Sigmoid colon (tissue), 7 donors: ENCODE data around the gene INTS11. TPM values are rescaled to one million over a fixed set of nuclear protein-coding genes. Genes with fewer than 3 reads are reported as not detected.
A peak's percentile ranks its signal among the peaks of the same experiment; 100 is the strongest.

Experiments
- DNase-seq: peaks from one replicate; pipeline ENCODE4 v3.0.0-alpha.2; 2019
- H3K27ac ChIP-seq, 4 donors: fragments of 200-600 bp; sonication (generic); one replicate each; pipeline ENCODE4 v1.5.1; 2016 to 2019; ENCODE audit warnings: mild to moderate bottlenecking in 1 of 4
- H3K27me3 ChIP-seq, 3 donors: fragments of 200-600 bp; sonication (generic); one replicate each; pipeline ENCODE4 v1.5.1; 2019; ENCODE audit warnings: mild to moderate bottlenecking in 1 of 3
- H3K36me3 ChIP-seq, 4 donors: fragments of 200-600 bp; sonication (generic); one replicate each; pipeline ENCODE4 v1.5.1; 2016 to 2019
- H3K4me1 ChIP-seq, 4 donors: fragments of 200-600 bp; sonication (generic); one replicate each; pipeline ENCODE4 v1.5.1; 2017 to 2019
- H3K4me3 ChIP-seq, 4 donors: fragments of 200-600 bp; sonication (generic); one replicate each; pipeline ENCODE4 v1.5.1; 2017 to 2019; ENCODE audit warnings: mild to moderate bottlenecking in 2 of 4, moderate library complexity in 1 of 4
- H3K9me3 ChIP-seq, 4 donors: fragments of 200-600 bp in 3 of 4; sonication (generic) in 3 of 4; one replicate each; pipeline versions ENCODE4 v1.5.1 to v1.6.1; 2013 to 2019
- CTCF ChIP-seq, 4 experiments: fragments of 450-650 bp in 3 of 4; fragments of 200-600 bp in 1 of 4; IDR thresholded peaks; one replicate each; pipeline ENCODE4 v1.5.1; 2016 to 2019; ENCODE audit warnings: antibody characterized with exemption in 4 of 4, mild to moderate bottlenecking in 3 of 4, moderate library complexity in 2 of 4
- EP300 ChIP-seq, 4 donors: sonication (generic); formaldehyde crosslinking; IDR thresholded peaks; one replicate each; pipeline ENCODE4 v1.6.1; 2017; ENCODE audit warnings: antibody characterized with exemption in 4 of 4
- POLR2A ChIP-seq, 2 donors: fragments of 450-650 bp; IDR thresholded peaks; one replicate each; pipeline ENCODE4 v1.6.1; 2016; ENCODE audit warnings: antibody characterized with exemption in 2 of 2, mild to moderate bottlenecking in 2 of 2, moderate library complexity in 2 of 2
- POLR2AphosphoS5 ChIP-seq, 4 donors: sonication (generic); formaldehyde crosslinking; IDR thresholded peaks; one replicate each; pipeline ENCODE4 v1.6.1; 2017; ENCODE audit warnings: antibody characterized with exemption in 4 of 4
- WGBS, 2 donors: extraction: QIAGEN DNeasy Blood & Tissue Kit; methylation state at CpG; one replicate each; pipeline ENCODE4 v1.1.7; 2013; 5-methylcytosine and 5-hydroxymethylcytosine counted together
- intact Hi-C: fragments of 100-400 bp; cut with DNase I; formaldehyde crosslinking; loops from one replicate; pipeline ENCODE4 v1.15.1; 2023
- polyA plus RNA-seq, 3 donors: library from polyadenylated mRNA; stranded (reverse); fragments of 200-250 nt; gene quantifications; one replicate each; pipeline ENCODE4 v1.2.3, GENCODE V29; 2013
- total RNA-seq, 4 donors: library from RNA; depleted of rRNA; stranded (reverse); fragments of >200 nt; gene quantifications; one replicate each; pipeline ENCODE4 v1.1.0, GENCODE V29; 2016
- donor health status: healthy with polysubstance abuse.
- donor health status: Bipolar disorder and iron deficiency.
- donor health status: healthy.

The INTS11 gene
- total and polyA plus RNA-seq, 7 donors = 58.3 to 135 (median 87.1) TPM

DNA sequence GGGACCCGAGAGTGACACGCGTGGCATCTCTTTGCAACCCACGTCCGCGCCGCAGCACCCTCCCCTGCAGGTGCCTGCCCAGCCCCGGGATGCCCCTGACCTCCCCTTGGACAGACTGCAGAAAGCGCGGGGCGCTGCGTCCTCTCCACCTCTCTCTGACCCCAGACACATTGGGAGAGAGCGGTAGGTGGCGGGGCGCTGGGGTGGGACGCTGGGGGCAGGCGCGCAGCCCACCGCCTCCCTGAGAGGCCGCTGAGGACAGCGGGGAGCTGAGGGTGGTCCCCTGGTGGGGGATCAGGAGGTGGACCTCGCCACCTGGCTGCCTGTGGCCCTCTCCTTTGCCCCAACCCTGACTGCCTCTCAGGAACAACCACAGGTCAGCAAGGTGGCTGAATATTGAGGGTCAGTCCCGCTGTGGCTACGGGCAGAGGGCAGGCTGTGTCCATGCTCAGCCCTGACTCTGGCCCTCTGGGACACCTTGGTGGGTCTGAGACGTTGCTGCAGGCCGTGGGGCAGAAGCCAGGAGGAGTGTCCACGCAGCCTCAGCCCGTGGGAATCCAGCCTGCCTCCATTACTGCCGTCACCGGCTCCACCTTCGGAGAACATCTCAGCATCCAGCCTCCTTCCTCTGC, 50.0 kb downstream of the INTS11 start:
- Histone ChIP-seq H3K4me1 (peaks cover 0 to 47% (median 43%) of the 10 kb centered on the region in 4 donors), H3K27me3 (no peaks in the 10 kb centered on the region), H3K4me3 (peak overlapping the region; percentile 81 to 99 (median 88)), H3K9me3 (no peaks in the 10 kb centered on the region), H3K36me3 (no peaks in the 10 kb centered on the region), H3K27ac (peak overlapping the region; percentile 88 to 95 (median 89))
- 29 to 30% methylated on average over 31 of the region's 31 CpGs for WGBS, 2 donors
- DNase-seq = no peak
- intact Hi-C loops = loop anchor here (1.0 to 5.0 kb wide), 2 partner anchors 42 to 152 kb away; partner anchors contain the start of genes B3GALT6 and SDF4
- no peak for TF ChIP-seq POLR2A (IDR thresholded peaks at IDR 0.05)
- TF ChIP-seq POLR2AphosphoS5 (IDR thresholded peaks at IDR 0.05) = no peak
- no peak for TF ChIP-seq EP300 (IDR thresholded peaks at IDR 0.05)
- TF ChIP-seq CTCF (IDR thresholded peaks at IDR 0.05) = no peak

DNA sequence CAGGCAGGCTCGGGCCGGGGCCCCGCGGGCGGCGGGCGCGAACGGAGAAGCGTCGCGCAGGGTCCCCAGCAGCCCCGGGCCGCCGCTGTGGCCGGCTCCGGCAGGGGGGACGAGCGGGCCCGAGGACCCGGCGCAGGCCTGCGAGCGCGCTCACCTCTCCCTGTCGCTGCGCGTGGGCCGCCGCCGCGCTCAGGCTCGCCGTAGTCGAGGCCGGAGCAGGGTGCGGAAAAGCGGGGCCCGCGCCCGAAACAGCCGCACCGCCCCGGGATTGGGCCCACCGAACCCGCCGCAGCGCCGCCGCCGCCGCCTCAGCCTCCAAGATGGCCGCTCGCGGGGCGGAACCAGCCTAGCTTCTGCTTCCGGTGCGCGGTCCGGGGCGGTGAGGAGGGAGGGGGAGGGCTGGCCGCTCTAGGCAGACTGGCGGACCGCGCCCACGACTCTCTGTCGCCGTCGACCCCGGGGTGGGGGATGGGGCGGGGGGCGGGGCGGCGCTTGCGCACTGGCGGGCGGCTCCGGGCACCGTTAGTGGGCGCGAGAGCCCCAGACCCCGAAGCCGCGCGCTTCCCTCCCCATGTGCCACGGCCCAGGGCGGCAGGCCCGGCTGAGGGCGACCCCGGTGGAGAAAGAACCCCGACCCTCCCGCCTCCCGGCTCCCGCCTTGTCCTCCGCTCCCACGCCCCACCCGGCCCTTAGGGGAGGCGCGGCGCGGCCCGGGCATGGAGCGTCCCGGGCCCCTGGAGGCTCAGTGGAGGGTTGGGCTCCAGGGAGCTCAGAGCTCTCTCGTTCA, 50.8 kb downstream of the INTS11 start, which contains the start of gene UBE2J2:
UBE2J2 (minus strand) TSS at position 343 of the 787 bp plus-strand sequence. CDS start 5,862 bp downstream, outside the sequence.
- 1% methylated on average over 105 of the region's 105 CpGs for WGBS, 2 donors
- intact Hi-C loops = loop anchor here (1.0 to 5.0 kb wide), 2 partner anchors 41 to 151 kb away; partner anchors contain the start of genes B3GALT6 and SDF4
- H3K36me3 ChIP-seq = peaks cover 0 to 3% (median 0%) of the 10 kb centered on the region in 4 donors
- no peak for TF ChIP-seq POLR2A (IDR thresholded peaks at IDR 0.05)
- no peak for TF ChIP-seq CTCF (IDR thresholded peaks at IDR 0.05)
- TF ChIP-seq POLR2AphosphoS5 (IDR thresholded peaks at IDR 0.05) = peak; percentile 60 to 89 (median 80)
- peak; percentile 97 for DNase-seq
- H3K9me3 ChIP-seq = no peaks in the 10 kb centered on the region
- H3K4me1 ChIP-seq = peaks cover 0 to 50% (median 44%) of the 10 kb centered on the region in 4 donors
- no peaks in the 10 kb centered on the region for H3K27me3 ChIP-seq
- H3K4me3 ChIP-seq = peak within 1 kb of the TSS; percentile 81 to 99 (median 88)
- peak within 1 kb of the TSS; percentile 88 to 95 (median 89) for H3K27ac ChIP-seq

DNA sequence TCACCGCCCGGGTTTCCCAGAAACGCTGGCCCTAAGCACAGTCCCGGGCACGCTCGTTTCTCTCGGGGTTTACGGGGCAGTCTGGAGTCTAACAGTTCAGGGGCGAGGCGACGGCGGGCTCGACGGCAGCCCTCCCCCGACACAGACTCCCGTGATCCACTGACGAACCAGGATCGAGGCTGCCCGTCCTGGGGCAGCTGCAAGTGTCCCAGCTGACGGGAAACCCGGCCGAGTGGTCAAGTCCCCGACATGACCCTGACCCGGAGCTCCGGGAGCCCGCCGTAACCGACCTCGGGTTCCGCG, 51.3 kb downstream of the INTS11 start:
- H3K27ac ChIP-seq = peak overlapping the region; percentile 88 to 95 (median 89)
- H3K27me3 ChIP-seq = no peaks in the 10 kb centered on the region
- no peak for DNase-seq
- WGBS, 2 donors = 0 to 1% methylated on average over 31 of the region's 31 CpGs
- TF ChIP-seq CTCF (IDR thresholded peaks at IDR 0.05) (no peak), POLR2A (IDR thresholded peaks at IDR 0.05) (no peak)
- H3K4me1 ChIP-seq = peaks cover 0 to 53% (median 45%) of the 10 kb centered on the region in 4 donors
- H3K36me3 ChIP-seq = peaks cover 0 to 7% (median 0%) of the 10 kb centered on the region in 4 donors
- H3K4me3 ChIP-seq = peak overlapping the region; percentile 81 to 99 (median 88)
- no peaks in the 10 kb centered on the region for H3K9me3 ChIP-seq
- intact Hi-C loops = loop anchor here (5.0 kb wide), 1 partner anchor 151 kb away; no protein-coding TSS in a partner anchor

DNA sequence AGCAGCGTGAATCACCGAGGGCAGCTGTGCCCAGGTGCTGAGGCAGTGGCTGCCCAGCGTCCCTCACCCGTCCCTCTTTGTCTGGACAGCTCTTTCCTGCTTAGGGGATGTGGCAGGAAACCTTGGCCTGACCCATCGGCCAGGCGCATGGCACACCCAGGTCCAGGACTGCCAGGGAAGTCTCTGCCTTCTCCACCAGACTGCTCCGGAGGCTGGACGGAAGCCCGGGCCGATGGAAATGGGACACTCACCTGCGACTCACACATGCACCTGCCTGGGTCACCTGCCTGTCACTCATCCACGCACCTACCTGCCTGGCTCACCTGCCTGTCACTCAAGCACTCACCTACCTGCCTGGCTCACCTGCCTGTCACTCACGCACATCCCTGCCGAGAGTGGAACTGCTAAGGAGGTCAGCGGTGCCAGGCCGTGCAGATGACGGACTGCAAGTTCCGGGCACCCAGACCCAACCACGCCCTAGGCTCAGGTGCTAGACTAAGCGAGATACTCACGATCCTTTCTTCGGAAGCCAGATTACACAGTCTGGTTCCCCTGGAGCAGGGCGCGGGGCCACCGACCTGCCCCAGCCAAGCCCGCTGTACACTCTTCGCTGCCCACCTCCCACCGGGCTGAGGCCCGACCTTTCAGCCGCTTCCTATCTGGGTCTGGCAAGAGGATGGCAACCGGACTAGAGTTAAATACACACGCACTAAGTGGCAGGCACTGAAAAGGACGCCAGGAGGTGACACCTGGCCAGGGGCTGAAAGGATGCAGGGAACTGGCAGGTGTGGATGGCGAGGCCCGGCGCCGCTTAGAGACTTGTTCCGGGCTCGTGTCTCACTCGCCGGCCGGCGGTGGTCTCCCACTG, 51.9 kb downstream of the INTS11 start:
- Histone ChIP-seq H3K36me3 (peaks cover 0 to 12% (median 0%) of the 10 kb centered on the region in 4 donors), H3K27me3 (no peaks in the 10 kb centered on the region), H3K4me3 (peak overlapping the region; percentile 81 to 99 (median 88)), H3K4me1 (peaks cover 0 to 54% (median 45%) of the 10 kb centered on the region in 4 donors), H3K27ac (peak overlapping the region; percentile 88 to 95 (median 89)), H3K9me3 (no peaks in the 10 kb centered on the region)
- DNase-seq = no peak
- TF ChIP-seq POLR2AphosphoS5 (IDR thresholded peaks at IDR 0.05) = no peak
- intact Hi-C loops = loop anchor here (5.0 kb wide), 1 partner anchor 150 kb away; no protein-coding TSS in a partner anchor
- WGBS, 2 donors = 9 to 35% methylated on average over 43 of the region's 43 CpGs
